Fibroblast of lung (primary cell): ENCODE data around the gene NEGR1. TPM values are rescaled to one million over a fixed set of nuclear protein-coding genes. Genes with fewer than 3 reads are reported as not detected.

Experiments used
- DNase-seq, 2 donors: peaks; one replicate each; pipeline versions ENCODE4 v3.0.0 to v3.0.0-alpha.2; 2010; ENCODE audit warnings: low read depth in 2 of 2
- H2AFZ ChIP-seq: 2 replicates; pipeline ENCODE4 v1.5.1; 2012; ENCODE audit warnings: low read length, control low read depth, inconsistent platforms
- H3K27ac ChIP-seq: 2 replicates; pipeline ENCODE4 v1.5.1; 2011; ENCODE audit warnings: low read length, control low read depth; ENCODE audit not compliant: insufficient read depth
- H3K27me3 ChIP-seq: 2 replicates; pipeline ENCODE4 v1.5.1; 2011; ENCODE audit warnings: mild to moderate bottlenecking, low read length; ENCODE audit not compliant: control insufficient read depth, insufficient read depth
- H3K36me3 ChIP-seq: 2 replicates; pipeline ENCODE4 v1.5.1; 2011; ENCODE audit warnings: low read length; ENCODE audit not compliant: control insufficient read depth, insufficient read depth
- H3K4me1 ChIP-seq: 2 replicates; pipeline ENCODE4 v1.5.1; 2011; ENCODE audit warnings: low read length; ENCODE audit not compliant: control insufficient read depth, insufficient read depth; ENCODE audit errors: extremely low read depth
- H3K4me2 ChIP-seq: 2 replicates; pipeline ENCODE4 v1.5.1; 2011; ENCODE audit warnings: low read length, control low read depth; ENCODE audit not compliant: insufficient read depth; ENCODE audit errors: extremely low read depth
- H3K4me3 ChIP-seq, 4 experiments: fragments of 200-600 bp in 1 of 4; sonication (generic) in 1 of 4; replicated peaks in 1 of 4; 2 replicates each; pipeline ENCODE4 v1.5.1; 2011 to 2016; ENCODE audit warnings: low read length in 4 of 4, low read depth in 3 of 4, mild to moderate bottlenecking in 3 of 4, control low read depth in 2 of 4, inconsistent platforms in 1 of 4, mixed read lengths in 1 of 4; ENCODE audit not compliant: insufficient read depth in 1 of 4; ENCODE audit errors: control extremely low read depth in 1 of 4
- H3K79me2 ChIP-seq: 2 replicates; pipeline ENCODE4 v1.5.1; 2012; ENCODE audit warnings: mild to moderate bottlenecking, low read length, inconsistent platforms; ENCODE audit not compliant: control insufficient read depth, insufficient read depth
- H3K9ac ChIP-seq: 2 replicates; pipeline ENCODE4 v1.5.1; 2011; ENCODE audit warnings: mild to moderate bottlenecking, low read length, control low read depth; ENCODE audit not compliant: insufficient read depth
- H3K9me3 ChIP-seq: 2 replicates; pipeline ENCODE4 v1.5.1; 2012; ENCODE audit warnings: low read depth, low read length; ENCODE audit not compliant: control insufficient read depth, insufficient read depth
- H4K20me1 ChIP-seq: 2 replicates; pipeline ENCODE4 v1.5.1; 2011; ENCODE audit warnings: low read length; ENCODE audit not compliant: control insufficient read depth, insufficient read depth; ENCODE audit errors: extremely low read depth
- EZH2 ChIP-seq: IDR thresholded peaks from 2 replicates; pipeline ENCODE4 v1.5.1; 2012; ENCODE audit warnings: low read length, control low read depth, mild to moderate bottlenecking; ENCODE audit errors: missing control alignments
- polyA plus RNA-seq, 2 donors: library from polyadenylated mRNA; depleted of rRNA in 1 of 2; stranded (reverse) in 1 of 2; unstranded in 1 of 2; fragments of >200 nt; gene quantifications; 2 replicates each; pipeline ENCODE4 v1.2.1, GENCODE V29; 2011 to 2012; ENCODE audit warnings: missing spikeins in 1 of 2
- total RNA-seq: library from RNA; depleted of rRNA; stranded (reverse); fragments of >200 nt; gene quantifications from 2 replicates; pipeline ENCODE4 v1.2.1, GENCODE V29; 2014
- TF ChIP-seq, protein P1 (sequence below), 2 donors: IDR thresholded peaks in 1 of 2; conservative IDR thresholded peaks in 1 of 2; 1 replicate in 1 of 2; 2 replicates in 1 of 2; pipeline ENCODE4 v1.5.1; 2011 to 2012; ENCODE audit warnings: low read length in 2 of 2, control low read depth in 1 of 2, inconsistent platforms in 1 of 2, low read depth in 1 of 2, mild to moderate bottlenecking in 1 of 2

Gene NEGR1
- total and polyA plus RNA-seq, 2 donors (not counting 1 experiment from before 2014, with no cell fraction given): 3.1 to 9.4 TPM

DNA sequence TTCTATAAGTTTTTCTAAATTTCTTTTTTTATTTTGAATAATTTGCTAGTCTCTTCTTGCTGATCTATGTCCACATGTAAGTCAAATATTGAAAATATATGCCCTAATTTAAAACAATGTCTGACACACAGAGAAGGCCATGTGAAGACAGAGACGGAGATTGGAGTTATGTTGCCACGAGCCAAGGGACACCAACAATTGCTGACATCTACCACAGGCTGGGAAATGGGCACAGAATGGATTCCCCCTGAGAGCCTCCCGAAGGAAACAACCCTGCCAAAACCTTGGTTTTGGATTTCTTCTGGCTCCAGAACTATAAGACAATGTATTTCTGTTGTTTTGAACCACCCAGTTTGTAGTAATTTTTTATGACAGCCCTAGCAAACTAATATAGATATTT is 716.5 kb downstream of the NEGR1 start:
- Histone ChIP-seq H4K20me1 (no peaks in the 10 kb centered on the region), H3K9me3 (no peaks in the 10 kb centered on the region), H3K79me2 (no peaks in the 10 kb centered on the region), H3K27me3 (no peaks in the 10 kb centered on the region), H3K4me3 (no peak overlapping the region), H3K9ac (no peak overlapping the region), H3K4me2 (no peak overlapping the region), H2AFZ (no peak overlapping the region), H3K36me3 (no peaks in the 10 kb centered on the region), H3K27ac (no peak overlapping the region), H3K4me1 (no peaks in the 10 kb centered on the region)
- no peak for DNase-seq
- TF ChIP-seq, protein P1, sequence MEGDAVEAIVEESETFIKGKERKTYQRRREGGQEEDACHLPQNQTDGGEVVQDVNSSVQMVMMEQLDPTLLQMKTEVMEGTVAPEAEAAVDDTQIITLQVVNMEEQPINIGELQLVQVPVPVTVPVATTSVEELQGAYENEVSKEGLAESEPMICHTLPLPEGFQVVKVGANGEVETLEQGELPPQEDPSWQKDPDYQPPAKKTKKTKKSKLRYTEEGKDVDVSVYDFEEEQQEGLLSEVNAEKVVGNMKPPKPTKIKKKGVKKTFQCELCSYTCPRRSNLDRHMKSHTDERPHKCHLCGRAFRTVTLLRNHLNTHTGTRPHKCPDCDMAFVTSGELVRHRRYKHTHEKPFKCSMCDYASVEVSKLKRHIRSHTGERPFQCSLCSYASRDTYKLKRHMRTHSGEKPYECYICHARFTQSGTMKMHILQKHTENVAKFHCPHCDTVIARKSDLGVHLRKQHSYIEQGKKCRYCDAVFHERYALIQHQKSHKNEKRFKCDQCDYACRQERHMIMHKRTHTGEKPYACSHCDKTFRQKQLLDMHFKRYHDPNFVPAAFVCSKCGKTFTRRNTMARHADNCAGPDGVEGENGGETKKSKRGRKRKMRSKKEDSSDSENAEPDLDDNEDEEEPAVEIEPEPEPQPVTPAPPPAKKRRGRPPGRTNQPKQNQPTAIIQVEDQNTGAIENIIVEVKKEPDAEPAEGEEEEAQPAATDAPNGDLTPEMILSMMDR (conservative IDR thresholded peaks at IDR 0.05 in 1 of 2, IDR thresholded peaks at IDR 0.05 in 1 of 2; ENCODE audit: low read depth in 1 of 2, low read length in 2 of 2): no peak
- no peak for TF ChIP-seq EZH2

GRCh38 chr1:71565262-71565661 is 717.1 kb downstream of the NEGR1 start:
- TF ChIP-seq, protein P1 (conservative IDR thresholded peaks at IDR 0.05 in 1 of 2, IDR thresholded peaks at IDR 0.05 in 1 of 2; ENCODE audit: low read depth in 1 of 2, low read length in 2 of 2): no peak
- TF ChIP-seq EZH2: no peak
- Histone ChIP-seq H3K36me3 (no peaks in the 10 kb centered on the region), H3K4me2 (no peak overlapping the region), H3K4me3 (no peak overlapping the region), H2AFZ (no peak overlapping the region), H3K9me3 (no peaks in the 10 kb centered on the region), H3K4me1 (no peaks in the 10 kb centered on the region), H4K20me1 (no peaks in the 10 kb centered on the region), H3K27me3 (no peaks in the 10 kb centered on the region), H3K27ac (no peak overlapping the region), H3K9ac (no peak overlapping the region), H3K79me2 (no peaks in the 10 kb centered on the region)
- DNase-seq: peak; percentile 42 to 80

DNA sequence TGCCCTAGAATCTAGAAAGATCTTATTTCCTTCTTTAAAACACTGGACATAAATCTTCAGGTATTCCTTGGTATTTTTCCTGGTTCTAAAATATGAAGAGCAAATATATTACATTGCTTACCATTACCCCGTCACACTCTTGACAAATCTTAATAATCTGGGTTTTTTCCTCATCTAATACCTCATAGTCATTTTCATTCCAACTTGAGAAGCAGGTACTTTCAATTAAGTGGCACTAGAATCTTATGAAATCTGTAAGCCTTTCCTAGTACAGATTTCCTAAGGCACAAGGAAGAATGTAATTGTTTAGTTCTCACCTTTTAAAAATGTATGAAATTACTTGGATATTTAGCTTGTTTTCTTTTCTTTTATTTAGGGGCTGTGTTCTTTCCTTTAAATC is 720.0 kb downstream of the NEGR1 start:
- H4K20me1 ChIP-seq: no peaks in the 10 kb centered on the region
- no peak overlapping the region for H3K4me2 ChIP-seq
- no peaks in the 10 kb centered on the region for H3K36me3 ChIP-seq
- no peaks in the 10 kb centered on the region for H3K4me1 ChIP-seq
- no peak overlapping the region for H3K4me3 ChIP-seq
- H3K9me3 ChIP-seq: no peaks in the 10 kb centered on the region
- H3K27me3 ChIP-seq: no peaks in the 10 kb centered on the region
- no peak overlapping the region for H3K9ac ChIP-seq
- no peak for DNase-seq
- TF ChIP-seq EZH2: no peak
- TF ChIP-seq, protein P1 (conservative IDR thresholded peaks at IDR 0.05 in 1 of 2, IDR thresholded peaks at IDR 0.05 in 1 of 2; ENCODE audit: low read depth in 1 of 2, low read length in 2 of 2): no peak
- no peak overlapping the region for H2AFZ ChIP-seq
- H3K27ac ChIP-seq: no peak overlapping the region
- no peaks in the 10 kb centered on the region for H3K79me2 ChIP-seq
